Gastroesophageal sphincter (tissue), 3 donors: ENCODE measurements around the gene CD40.

ENCODE experiments used
- EP300 ChIP-seq: sonication (generic); formaldehyde crosslinking; IDR thresholded peaks from one replicate; pipeline ENCODE4 v1.6.1; 2017; ENCODE audit warnings: antibody characterized with exemption, mild to moderate bottlenecking
- POLR2AphosphoS5 ChIP-seq: sonication (generic); formaldehyde crosslinking; IDR thresholded peaks from one replicate; pipeline ENCODE4 v1.6.1; 2017; ENCODE audit warnings: antibody characterized with exemption
- TF ChIP-seq, protein P1 (sequence below), 4 experiments: fragments of 200-600 bp in 2 of 4; fragments of 450-650 bp in 2 of 4; sonication (generic) in 1 of 4; IDR thresholded peaks; one replicate each; pipeline ENCODE4 v1.5.1; 2017 to 2019; ENCODE audit warnings: antibody characterized with exemption in 4 of 4, mild to moderate bottlenecking in 2 of 4, moderate library complexity in 2 of 4

DNA sequence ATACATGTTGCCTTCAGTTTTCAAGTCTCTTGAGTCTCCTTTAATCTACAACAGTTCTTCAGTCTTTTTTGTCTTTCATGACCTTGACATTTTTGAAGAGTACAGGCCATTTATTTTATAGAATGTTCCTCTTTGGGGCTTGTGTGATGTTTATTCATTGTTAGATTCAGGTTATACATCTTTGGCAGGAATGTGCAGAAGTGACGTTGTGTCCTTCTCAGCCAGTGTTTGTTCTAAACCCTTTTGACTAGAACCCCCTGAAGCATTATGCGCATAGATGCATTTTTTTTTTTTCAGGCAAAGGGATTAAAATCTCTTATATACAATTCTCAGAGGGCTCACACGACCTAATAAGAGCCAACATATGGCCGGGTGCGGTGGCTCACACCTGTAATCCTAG lies 17.1 kb upstream of the CD40 start:
- TF ChIP-seq EP300 (no peak), POLR2AphosphoS5 (no peak)
- TF ChIP-seq, protein P1, sequence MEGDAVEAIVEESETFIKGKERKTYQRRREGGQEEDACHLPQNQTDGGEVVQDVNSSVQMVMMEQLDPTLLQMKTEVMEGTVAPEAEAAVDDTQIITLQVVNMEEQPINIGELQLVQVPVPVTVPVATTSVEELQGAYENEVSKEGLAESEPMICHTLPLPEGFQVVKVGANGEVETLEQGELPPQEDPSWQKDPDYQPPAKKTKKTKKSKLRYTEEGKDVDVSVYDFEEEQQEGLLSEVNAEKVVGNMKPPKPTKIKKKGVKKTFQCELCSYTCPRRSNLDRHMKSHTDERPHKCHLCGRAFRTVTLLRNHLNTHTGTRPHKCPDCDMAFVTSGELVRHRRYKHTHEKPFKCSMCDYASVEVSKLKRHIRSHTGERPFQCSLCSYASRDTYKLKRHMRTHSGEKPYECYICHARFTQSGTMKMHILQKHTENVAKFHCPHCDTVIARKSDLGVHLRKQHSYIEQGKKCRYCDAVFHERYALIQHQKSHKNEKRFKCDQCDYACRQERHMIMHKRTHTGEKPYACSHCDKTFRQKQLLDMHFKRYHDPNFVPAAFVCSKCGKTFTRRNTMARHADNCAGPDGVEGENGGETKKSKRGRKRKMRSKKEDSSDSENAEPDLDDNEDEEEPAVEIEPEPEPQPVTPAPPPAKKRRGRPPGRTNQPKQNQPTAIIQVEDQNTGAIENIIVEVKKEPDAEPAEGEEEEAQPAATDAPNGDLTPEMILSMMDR (IDR thresholded peaks at IDR 0.05): no peak
